Uterus (tissue), 2 donors: ENCODE results near the gene SLC4A5.

Experiments used
- CTCF ChIP-seq, 4 experiments: fragments of 200-600 bp in 2 of 4; fragments of 450-650 bp in 2 of 4; sonication (generic) in 2 of 4; IDR thresholded peaks; one replicate each; pipeline ENCODE4 v1.5.1; 2016 to 2019; ENCODE audit warnings: antibody characterized with exemption in 4 of 4, mild to moderate bottlenecking in 2 of 4, moderate library complexity in 1 of 4
- POLR2A ChIP-seq, 2 donors: fragments of 450-650 bp; IDR thresholded peaks; one replicate each; pipeline ENCODE4 v1.6.1; 2016; ENCODE audit warnings: antibody characterized with exemption in 2 of 2, mild to moderate bottlenecking in 1 of 2, moderate library complexity in 1 of 2

GRCh38 chr2:74290466-74291217 is 52.6 kb downstream of the SLC4A5 start:
- TF ChIP-seq CTCF (IDR thresholded peaks at IDR 0.05) (no peak), POLR2A (IDR thresholded peaks at IDR 0.05) (no peak)
